CD4-positive, alpha-beta memory T cell (primary cell): ENCODE measurements around the gene TPO. TPM values are rescaled to one million over a fixed set of nuclear protein-coding genes. Genes with fewer than 3 reads are reported as not detected.

ENCODE experiments used
- CTCF ChIA-PET: fragments of 350-600 bp; sonication (Branson Sonifier 250); formaldehyde crosslinking; loops from one replicate; lab custom pipeline; 2021; ENCODE audit warnings: inconsistent platforms; ENCODE audit not compliant: partially characterized antibody; lab: Charles Lee
- POLR2A ChIA-PET: fragments of 350-600 bp; sonication (Branson Sonifier 250); formaldehyde crosslinking; loops from one replicate; lab custom pipeline; 2021; ENCODE audit not compliant: partially characterized antibody; lab: Charles Lee
- DNase-seq, 5 donors: peaks; one replicate each; pipeline versions ENCODE4 v3.0.0 to v3.0.0-alpha.2; 2020 to 2022; ENCODE audit warnings: mixed read lengths in 1 of 5
- H3K27ac ChIP-seq: one replicate; pipeline ENCODE4 v1.7.0; 2013; ENCODE audit warnings: low read depth, low read length
- H3K27me3 ChIP-seq: 2 replicates; pipeline ENCODE4 v1.7.0; 2013; ENCODE audit warnings: mild to moderate bottlenecking, low read length, moderate library complexity; ENCODE audit not compliant: insufficient read depth
- H3K36me3 ChIP-seq: 2 replicates; pipeline ENCODE4 v1.7.0; 2013; ENCODE audit warnings: mild to moderate bottlenecking, low read length, moderate library complexity; ENCODE audit not compliant: insufficient read depth
- H3K4me1 ChIP-seq: 2 replicates; pipeline ENCODE4 v1.7.0; 2013; ENCODE audit warnings: mild to moderate bottlenecking, low read length, moderate library complexity; ENCODE audit not compliant: insufficient read depth
- H3K4me3 ChIP-seq, 2 donors: one replicate each; pipeline ENCODE4 v1.7.0; 2013; ENCODE audit warnings: low read length in 2 of 2, mild to moderate bottlenecking in 1 of 2
- H3K9me3 ChIP-seq, 2 donors: one replicate each; pipeline ENCODE4 v1.7.0; 2013; ENCODE audit warnings: low read length in 2 of 2, control low read depth in 1 of 2; ENCODE audit not compliant: control insufficient read depth in 1 of 2
- H3K27ac Mint-ChIP-seq, 7 donors: one replicate each; pipeline ENCODE4 v1.8.0; 2020 to 2021; ENCODE audit warnings: mixed read lengths in 7 of 7, mild to moderate bottlenecking in 6 of 7, inconsistent platforms in 3 of 7, moderate library complexity in 3 of 7
- H3K27me3 Mint-ChIP-seq, 2 donors: one replicate each; pipeline ENCODE4 v1.8.0; 2020 to 2021; ENCODE audit warnings: mixed read lengths in 2 of 2
- H3K36me3 Mint-ChIP-seq, 2 donors: one replicate each; pipeline ENCODE4 v1.8.0; 2020 to 2021; ENCODE audit warnings: mixed read lengths in 2 of 2, inconsistent platforms in 1 of 2, mild to moderate bottlenecking in 1 of 2
- H3K4me1 Mint-ChIP-seq, 4 donors: one replicate each; pipeline ENCODE4 v1.8.0; 2020 to 2021; ENCODE audit warnings: mixed read lengths in 4 of 4, mild to moderate bottlenecking in 1 of 4
- H3K4me3 Mint-ChIP-seq, 8 donors: one replicate each; pipeline ENCODE4 v1.8.0; 2020 to 2021; ENCODE audit warnings: mixed read lengths in 8 of 8, mild to moderate bottlenecking in 7 of 8, moderate library complexity in 6 of 8, inconsistent platforms in 3 of 8
- H3K9me3 Mint-ChIP-seq, 8 donors: one replicate each; pipeline ENCODE4 v1.8.0; 2020 to 2021; ENCODE audit warnings: mixed read lengths in 8 of 8, mild to moderate bottlenecking in 5 of 8, inconsistent platforms in 3 of 8, moderate library complexity in 1 of 8
- intact Hi-C: fragments of 100-400 bp; cut with micrococcal nuclease; formaldehyde crosslinking; loops from one replicate; pipeline ENCODE4 v1.15.1; 2023
- polyA plus RNA-seq, 2 donors: library from polyadenylated mRNA; unstranded; fragments of 300-500 nt; fragmentation: Illumina TruSeq; gene quantifications; one replicate each; pipeline ENCODE4 v1.2.3, GENCODE V29; 2021
- total RNA-seq, 2 experiments: library from RNA; stranded (reverse); gene quantifications; one replicate each; pipeline ENCODE4 v1.2.3, GENCODE V29; 2021

The TPO gene
- total RNA-seq = not detected
- 10 to 100 TPM in 1 of 2 donors, 1 to 10 TPM in 1; 3.2 to 10.6 TPM for polyA plus RNA-seq

- peaks cover 2% of the 10 kb centered on the region in 2 donors for H3K27me3 Mint-ChIP-seq
- Histone ChIP-seq H3K27me3 (no peaks in the 10 kb centered on the region), H3K4me3 (no peak within 1 kb of the TSS), H3K4me1 (no peaks in the 10 kb centered on the region), H3K27ac (no peak within 1 kb of the TSS), H3K36me3 (no peaks in the 10 kb centered on the region), H3K9me3 (no peaks in the 10 kb centered on the region)
- no peak for DNase-seq
- no peaks in the 10 kb centered on the region for H3K36me3 Mint-ChIP-seq
- CTCF ChIA-PET = no interaction called here
- H3K4me3 Mint-ChIP-seq = no peak within 1 kb of the TSS
- no peaks in the 10 kb centered on the region for H3K9me3 Mint-ChIP-seq
- H3K27ac Mint-ChIP-seq = no peak within 1 kb of the TSS
- peaks cover 0 to 3% (median 0%) of the 10 kb centered on the region in 4 donors for H3K4me1 Mint-ChIP-seq
- POLR2A ChIA-PET = no interaction called here
- intact Hi-C loops = no loop called here
These were observed at the start of gene TPO for GRCh38 chr2:1413156-1413710. Gene TPO, plus strand, starts transcription at chr2:1413463. Its CDS starts 946 bp downstream, at chr2:1414409.

- H3K27me3 Mint-ChIP-seq = no peaks in the 10 kb centered on the region
- H3K4me3 Mint-ChIP-seq = no peak overlapping the region
- Histone ChIP-seq H3K9me3 (no peaks in the 10 kb centered on the region), H3K27ac (no peak overlapping the region), H3K4me3 (no peak overlapping the region), H3K36me3 (no peaks in the 10 kb centered on the region), H3K4me1 (no peaks in the 10 kb centered on the region), H3K27me3 (no peaks in the 10 kb centered on the region)
- peaks cover 0 to 6% (median 0%) of the 10 kb centered on the region in 8 donors for H3K9me3 Mint-ChIP-seq
- POLR2A ChIA-PET = no interaction called here
- H3K4me1 Mint-ChIP-seq = peaks cover 0 to 4% (median 2%) of the 10 kb centered on the region in 4 donors
- no peaks in the 10 kb centered on the region for H3K36me3 Mint-ChIP-seq
- DNase-seq = no peak
- H3K27ac Mint-ChIP-seq = peak overlapping the region in 1 of 7 donors; percentile 41
- intact Hi-C loops = no loop called here
- CTCF ChIA-PET = no interaction called here
These were observed 46.6 kb upstream of the TPO start for GRCh38 chr2:1366546-1367134.

- Mint-ChIP-seq H3K36me3 (no peaks in the 10 kb centered on the region), H3K4me3 (no peak overlapping the region), H3K27me3 (no peaks in the 10 kb centered on the region)
These were observed 45.7 kb upstream of the TPO start for GRCh38 chr2:1367601-1368000.

GRCh38 chr2:1369905-1370304, 43.4 kb upstream of the TPO start:
- H3K36me3 ChIP-seq = no peaks in the 10 kb centered on the region
- ChIA-PET POLR2A (no interaction called here), CTCF (no interaction called here)
- H3K4me1 Mint-ChIP-seq = peaks cover 0 to 4% (median 3%) of the 10 kb centered on the region in 4 donors
- H3K9me3 ChIP-seq = no peaks in the 10 kb centered on the region
- H3K27ac ChIP-seq = no peak overlapping the region
- H3K9me3 Mint-ChIP-seq = peaks cover 0 to 5% (median 0%) of the 10 kb centered on the region in 8 donors
- H3K4me1 ChIP-seq = no peaks in the 10 kb centered on the region
- H3K27me3 Mint-ChIP-seq = no peaks in the 10 kb centered on the region
- no peaks in the 10 kb centered on the region for H3K27me3 ChIP-seq
- intact Hi-C loops = no loop called here
- H3K27ac Mint-ChIP-seq = no peak overlapping the region
- DNase-seq = no peak
- H3K36me3 Mint-ChIP-seq = no peaks in the 10 kb centered on the region
- no peak overlapping the region for H3K4me3 Mint-ChIP-seq
- no peak overlapping the region for H3K4me3 ChIP-seq

More at GRCh38 chr2:1367601-1368000, 45.7 kb upstream of the TPO start:
- peaks cover 0 to 4% (median 3%) of the 10 kb centered on the region in 4 donors for H3K4me1 Mint-ChIP-seq
- peaks cover 0 to 6% (median 0%) of the 10 kb centered on the region in 8 donors for H3K9me3 Mint-ChIP-seq
- DNase-seq = no peak
- intact Hi-C loops = no loop called here
- Histone ChIP-seq H3K4me1 (no peaks in the 10 kb centered on the region), H3K4me3 (no peak overlapping the region), H3K36me3 (no peaks in the 10 kb centered on the region), H3K27ac (no peak overlapping the region), H3K9me3 (no peaks in the 10 kb centered on the region), H3K27me3 (no peaks in the 10 kb centered on the region)
- H3K27ac Mint-ChIP-seq = no peak overlapping the region
- ChIA-PET CTCF (no interaction called here), POLR2A (no interaction called here)

- Histone ChIP-seq H3K27me3 (no peaks in the 10 kb centered on the region), H3K4me3 (no peak overlapping the region), H3K27ac (no peak overlapping the region), H3K36me3 (no peaks in the 10 kb centered on the region), H3K4me1 (no peaks in the 10 kb centered on the region), H3K9me3 (no peaks in the 10 kb centered on the region)
- no peak for DNase-seq
- Mint-ChIP-seq H3K27me3 (no peaks in the 10 kb centered on the region), H3K4me3 (no peak overlapping the region), H3K27ac (peak overlapping the region in 2 of 7 donors; percentile 25 to 46), H3K36me3 (no peaks in the 10 kb centered on the region), H3K4me1 (peaks cover 0 to 4% (median 3%) of the 10 kb centered on the region in 4 donors), H3K9me3 (peaks cover 0 to 5% (median 0%) of the 10 kb centered on the region in 8 donors)
- ChIA-PET POLR2A (no interaction called here), CTCF (no interaction called here)
- intact Hi-C loops = no loop called here
These were observed 42.8 kb upstream of the TPO start for GRCh38 chr2:1370461-1370860.

GRCh38 chr2:1371082-1371481, 42.2 kb upstream of the TPO start:
- POLR2A ChIA-PET = no interaction called here
- Mint-ChIP-seq H3K27ac (no peak overlapping the region), H3K27me3 (no peaks in the 10 kb centered on the region), H3K9me3 (peaks cover 0 to 5% (median 0%) of the 10 kb centered on the region in 8 donors), H3K36me3 (no peaks in the 10 kb centered on the region), H3K4me1 (peaks cover 0 to 4% (median 3%) of the 10 kb centered on the region in 4 donors), H3K4me3 (no peak overlapping the region)
- DNase-seq = no peak
- Histone ChIP-seq H3K36me3 (no peaks in the 10 kb centered on the region), H3K9me3 (no peaks in the 10 kb centered on the region), H3K4me1 (no peaks in the 10 kb centered on the region), H3K4me3 (no peak overlapping the region), H3K27me3 (no peaks in the 10 kb centered on the region), H3K27ac (no peak overlapping the region)
- CTCF ChIA-PET = no interaction called here
- intact Hi-C loops = no loop called here

GRCh38 chr2:1373830-1374229, 39.4 kb upstream of the TPO start:
- H3K4me3 ChIP-seq = no peak overlapping the region
- H3K36me3 ChIP-seq = no peaks in the 10 kb centered on the region
- peaks cover 0 to 3% (median under 1%) of the 10 kb centered on the region in 4 donors for H3K4me1 Mint-ChIP-seq
- no peaks in the 10 kb centered on the region for H3K36me3 Mint-ChIP-seq
- ChIA-PET POLR2A (no interaction called here), CTCF (interaction anchor here (1.2 kb wide), 1 partner anchor 9 kb away, joined by 5 read pairs; no protein-coding TSS in a partner anchor)
- H3K27me3 Mint-ChIP-seq = no peaks in the 10 kb centered on the region
- no peak for DNase-seq
- no peaks in the 10 kb centered on the region for H3K4me1 ChIP-seq
- H3K27ac Mint-ChIP-seq = peak overlapping the region in 1 of 7 donors; percentile 25
- H3K4me3 Mint-ChIP-seq = no peak overlapping the region
- H3K27ac ChIP-seq = no peak overlapping the region
- intact Hi-C loops = no loop called here
- no peaks in the 10 kb centered on the region for H3K9me3 ChIP-seq
- peaks cover 0 to 5% (median 0%) of the 10 kb centered on the region in 8 donors for H3K9me3 Mint-ChIP-seq
- H3K27me3 ChIP-seq = no peaks in the 10 kb centered on the region
